GM19025 (cell line): ENCODE results near the gene B9D2.
"Not testable (repeated sequence)": the region's sequence is repeated elsewhere in the genome, so short reads cannot be mapped to it uniquely, and the experiment has no call there.

Experiments
- ATAC-seq: cut with Tn5 transposase; IDR thresholded peaks from one replicate; pipeline ENCODE4 v1.9.1; 2021; ENCODE audit warnings: mild to moderate bottlenecking, low read depth, moderate library complexity; ENCODE audit not compliant: unreplicated experiment

The B9D2 gene

GRCh38 chr19:41392775-41393174 is 28.8 kb upstream of the B9D2 start:
- ATAC-seq = no peak

GRCh38 chr19:41391618-41392017 is 27.7 kb upstream of the B9D2 start:
- ATAC-seq = no peak

DNA sequence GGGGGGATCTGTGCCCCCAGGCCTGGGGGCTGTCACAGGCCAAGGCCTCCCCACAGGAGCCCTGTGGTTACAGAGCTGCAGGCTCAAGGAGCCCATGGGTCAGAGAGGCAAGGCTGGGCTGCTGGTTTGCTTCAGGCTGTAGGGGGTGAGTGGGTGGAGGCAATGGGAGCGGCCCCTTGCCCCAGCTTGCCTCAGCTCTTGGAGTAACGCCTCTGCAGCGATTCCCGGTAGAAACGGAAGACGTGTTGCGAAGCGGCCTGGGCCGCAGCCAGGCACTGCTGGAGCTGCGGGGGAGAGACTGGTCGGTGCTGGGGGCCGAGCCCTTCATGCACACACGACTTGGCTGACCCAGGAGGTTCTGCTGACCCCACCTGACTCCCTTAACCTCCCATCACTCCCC is 22.5 kb upstream of the B9D2 start:
- no peak for ATAC-seq

- no peak for ATAC-seq
These were observed 20.4 kb upstream of the B9D2 start for GRCh38 chr19:41384351-41384750.

DNA sequence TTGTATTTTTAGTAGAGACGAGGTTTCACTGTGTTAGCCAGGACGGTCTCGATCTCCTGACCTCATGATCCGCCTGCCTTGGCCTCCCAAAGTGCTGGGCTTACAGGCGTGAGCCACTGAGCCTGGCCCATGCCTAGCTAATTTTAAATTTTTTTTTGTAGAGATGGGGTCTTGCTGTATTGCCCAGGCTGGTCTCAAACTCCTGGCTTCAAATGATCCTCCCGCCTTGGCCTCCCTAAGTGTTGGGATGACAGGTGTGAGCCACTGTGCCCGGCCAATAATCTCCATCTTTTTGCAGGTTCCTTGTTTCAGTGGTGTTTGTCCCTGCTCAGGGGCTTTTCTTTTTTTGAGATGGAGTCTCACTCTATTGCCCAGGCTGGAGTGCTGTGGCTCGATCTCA is 17.6 kb upstream of the B9D2 start:
- ATAC-seq = not testable (repeated sequence)

GRCh38 chr19:41377977-41378709 is 14.2 kb upstream of the B9D2 start:
- peak; percentile 44 for ATAC-seq

- no peak for ATAC-seq
These were observed 13.0 kb upstream of the B9D2 start for GRCh38 chr19:41376998-41377365.

- no peak for ATAC-seq
These were observed 12.5 kb upstream of the B9D2 start, which contains the start of gene TMEM91 for GRCh38 chr19:41376241-41376997. TMEM91 (plus strand) TSS chr19:41376533; CDS start chr19:41378310, 1,777 bp downstream.

DNA sequence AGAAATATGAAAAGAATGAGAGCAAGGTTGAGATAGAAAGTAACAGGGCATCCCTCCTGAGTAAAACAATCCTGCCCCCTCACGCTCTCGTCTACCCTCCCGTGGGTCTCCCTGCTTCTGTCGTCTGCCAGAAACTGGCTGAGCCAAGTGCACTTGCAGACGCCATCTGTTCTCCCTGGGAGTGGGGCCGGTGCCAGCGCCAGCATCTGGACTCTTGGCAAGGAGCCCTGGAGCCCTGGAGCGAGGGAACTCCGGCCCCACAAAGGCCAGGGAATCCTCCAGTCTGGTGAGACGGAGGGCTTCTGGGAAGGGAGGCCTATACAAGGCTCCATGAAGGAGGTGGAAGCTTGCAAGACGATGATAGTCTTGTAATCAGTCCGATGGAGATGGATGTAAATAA is 10.0 kb upstream of the B9D2 start:
- ATAC-seq = no peak

DNA sequence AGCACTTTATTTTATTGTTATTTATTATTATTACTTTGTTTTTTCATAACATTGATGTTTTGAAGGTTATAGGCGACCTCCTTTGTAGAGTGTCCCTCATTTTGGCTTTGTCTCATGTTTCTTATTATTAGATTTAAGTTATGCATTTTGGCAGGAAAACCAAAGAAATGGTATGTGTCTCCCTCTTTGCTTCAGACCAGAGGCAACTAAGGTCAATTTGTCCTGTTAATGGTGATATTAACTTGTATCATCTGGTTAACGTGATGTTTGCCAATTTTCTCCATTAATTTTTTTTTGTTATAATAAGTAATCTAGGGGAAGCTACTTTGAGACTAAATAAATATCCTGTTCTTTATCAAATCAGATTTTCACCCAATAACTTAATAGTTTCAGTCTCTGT is 8.6 kb upstream of the B9D2 start:
- no peak for ATAC-seq

DNA sequence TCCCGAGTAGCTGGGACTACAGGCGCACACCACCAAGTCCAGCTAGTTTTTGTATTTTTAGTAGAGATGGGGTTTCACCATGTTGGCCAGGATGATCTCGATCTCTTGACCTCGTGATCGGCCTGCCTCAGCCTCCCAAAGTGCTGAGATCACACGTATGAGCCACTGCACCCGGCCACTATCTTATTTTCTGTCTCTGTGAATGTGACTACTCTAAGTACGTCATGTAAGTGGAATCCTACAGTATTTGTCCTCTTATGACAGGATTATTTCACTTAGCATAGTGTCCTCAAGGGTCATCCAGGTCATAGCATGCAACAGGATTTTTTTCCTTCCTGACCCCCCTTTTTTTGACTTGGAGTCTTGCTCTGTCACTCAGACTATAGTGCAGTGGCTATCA is 7.6 kb upstream of the B9D2 start:
- ATAC-seq = no peak

- ATAC-seq = not testable (repeated sequence)
These were observed 7.2 kb upstream of the B9D2 start for GRCh38 chr19:41371119-41371518.

DNA sequence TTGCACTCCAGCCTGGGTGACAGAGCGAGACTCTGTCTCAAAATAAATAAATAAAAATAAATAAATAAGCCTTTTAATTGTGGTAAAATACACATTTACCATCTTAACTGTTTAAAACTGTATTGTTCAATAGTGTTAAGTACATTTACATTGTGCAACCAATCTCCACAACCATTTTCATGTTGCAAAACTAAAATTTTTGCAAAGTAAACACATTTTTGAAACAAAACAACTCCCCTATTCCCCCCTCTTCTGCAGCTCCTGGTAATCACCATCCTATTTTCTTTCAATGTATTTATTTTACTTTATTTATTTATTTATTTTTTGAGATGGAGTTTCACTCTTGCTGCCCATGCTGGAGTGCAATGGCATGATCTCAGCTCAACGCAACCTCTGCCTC is 5.8 kb upstream of the B9D2 start:
- no peak for ATAC-seq

GRCh38 chr19:41367848-41368301 is 3.9 kb upstream of the B9D2 start:
- no peak for ATAC-seq

DNA sequence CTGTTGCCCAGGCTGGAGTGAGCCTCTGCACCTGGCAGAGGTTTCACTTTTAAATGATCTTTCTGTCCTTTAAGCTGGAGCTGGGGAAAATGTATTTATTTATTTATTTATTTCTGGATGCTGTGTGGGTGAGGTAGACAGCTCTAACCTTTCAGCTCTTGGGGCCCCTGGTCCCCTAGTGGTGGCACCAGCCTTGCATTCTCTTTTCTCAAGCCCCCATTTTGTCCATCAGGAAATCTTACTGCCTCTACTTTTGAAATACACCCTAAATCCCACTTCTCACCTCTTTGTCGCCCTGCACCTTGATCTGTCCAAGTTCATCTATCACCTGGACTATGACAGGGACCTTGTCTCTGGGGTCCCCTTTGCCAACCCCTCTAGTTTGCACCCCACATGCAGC is 2.1 kb upstream of the B9D2 start:
- ATAC-seq = no peak

GRCh38 chr19:41364524-41365391 is 809 bp upstream of the B9D2 start:
- ATAC-seq = no peak

- ATAC-seq = no peak
These were observed 587 bp downstream of the B9D2 start for GRCh38 chr19:41363371-41363752.

GRCh38 chr19:41362143-41362847 is 1.7 kb downstream of the B9D2 start:
- ATAC-seq = no peak

- no peak for ATAC-seq
These were observed 4.2 kb downstream of the B9D2 start for GRCh38 chr19:41359741-41360140.

DNA sequence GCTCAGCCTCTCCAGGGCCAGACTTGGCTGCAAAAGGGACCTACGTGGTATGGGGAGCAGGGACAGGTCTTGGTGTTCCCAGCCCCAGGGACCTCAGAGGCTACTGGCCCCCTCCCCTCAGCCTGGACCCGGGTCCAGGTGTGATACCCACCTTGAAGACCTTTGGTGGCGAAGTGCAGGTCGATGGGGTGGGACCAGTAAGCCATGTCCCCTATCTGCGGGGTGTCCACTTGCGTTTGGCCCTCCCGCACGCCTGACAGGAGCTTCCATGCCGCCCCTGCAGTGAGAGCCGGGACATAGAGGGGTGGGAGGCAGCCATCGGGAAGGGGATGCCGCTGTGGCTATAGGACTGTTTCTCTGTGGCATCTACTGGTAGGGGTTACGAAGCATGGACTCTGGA is 6.2 kb downstream of the B9D2 start:
- ATAC-seq = no peak
